Measurements from ENCODE around the gene OR10W1.

The OR10W1 gene, protein sequence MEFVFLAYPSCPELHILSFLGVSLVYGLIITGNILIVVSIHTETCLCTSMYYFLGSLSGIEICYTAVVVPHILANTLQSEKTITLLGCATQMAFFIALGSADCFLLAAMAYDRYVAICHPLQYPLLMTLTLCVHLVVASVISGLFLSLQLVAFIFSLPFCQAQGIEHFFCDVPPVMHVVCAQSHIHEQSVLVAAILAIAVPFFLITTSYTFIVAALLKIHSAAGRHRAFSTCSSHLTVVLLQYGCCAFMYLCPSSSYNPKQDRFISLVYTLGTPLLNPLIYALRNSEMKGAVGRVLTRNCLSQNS

GRCh38 chr11:58268142-58268541 is at the start of gene OR10W1:
OR10W1 (minus strand) TSS chr11:58268260; CDS start chr11:58267858, 402 bp downstream.
- in situ Hi-C loops (cut with MboI; ENCODE audit: low sequenced_read_pairs), result loop anchor here (25.0 kb wide), 1 partner anchor 94 kb away; the partner anchor contains the start of gene OR5B17

DNA sequence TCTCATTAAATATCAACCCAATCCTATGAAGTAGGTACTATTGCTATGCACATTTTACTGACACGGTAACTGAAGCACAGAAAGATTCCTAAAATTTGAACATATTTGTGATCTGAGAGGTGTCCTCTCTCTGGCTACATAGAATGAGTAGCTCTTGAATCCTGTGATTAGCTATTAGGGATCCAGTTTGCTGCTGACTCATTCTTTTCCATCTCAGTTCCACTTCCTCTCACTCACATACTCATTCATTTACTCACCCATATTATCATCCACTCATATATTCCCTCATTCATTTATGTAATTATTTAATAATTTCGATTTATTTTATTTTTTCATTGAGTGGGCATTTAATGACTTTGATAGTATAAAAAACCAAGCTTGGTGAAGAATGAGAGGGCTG is 48.1 kb upstream of the OR10W1 start:
- in situ Hi-C loops (cut with MboI; ENCODE audit: low sequenced_read_pairs), result no loop called here

GRCh38 chr11:58301576-58301975 is 33.5 kb upstream of the OR10W1 start:
- in situ Hi-C loops (cut with MboI; ENCODE audit: low sequenced_read_pairs), result no loop called here

GRCh38 chr11:58292017-58292416 is 24.0 kb upstream of the OR10W1 start:
- in situ Hi-C loops (cut with MboI; ENCODE audit: low sequenced_read_pairs), result no loop called here

- in situ Hi-C loops (cut with MboI; ENCODE audit: low sequenced_read_pairs), result no loop called here
Observed at GRCh38 chr11:58289266-58289665, 21.2 kb upstream of the OR10W1 start.

GRCh38 chr11:58286249-58286648 is 18.2 kb upstream of the OR10W1 start:
- in situ Hi-C loops (cut with MboI; ENCODE audit: low sequenced_read_pairs), result no loop called here

DNA sequence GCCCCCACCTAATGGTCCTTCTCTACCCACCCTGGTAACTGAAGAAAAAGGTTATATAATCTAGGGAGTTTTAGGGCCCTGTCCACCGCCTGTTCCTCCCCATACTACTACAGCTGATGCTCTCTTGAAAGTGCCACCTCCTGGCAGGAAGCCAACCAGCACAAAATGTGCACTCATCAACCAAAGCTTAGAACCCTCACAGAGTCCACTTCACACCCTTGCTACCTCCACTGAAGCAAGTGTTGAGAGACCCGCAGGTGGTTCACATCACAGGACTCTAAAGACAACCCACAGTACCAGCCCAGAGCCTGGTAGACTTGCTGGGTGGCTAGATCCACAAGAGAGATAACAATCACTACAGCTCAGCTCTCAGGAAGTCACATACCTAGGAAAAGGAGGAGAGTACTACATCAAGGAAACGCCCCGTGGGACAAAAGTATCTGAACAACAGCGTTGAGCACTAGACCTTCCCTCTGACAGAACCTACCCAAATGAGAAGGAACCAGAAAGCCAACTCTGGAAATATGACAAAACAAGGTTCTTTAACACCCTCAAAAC is 17.5 kb upstream of the OR10W1 start:
- in situ Hi-C loops (cut with MboI; ENCODE audit: low sequenced_read_pairs), result no loop called here

- in situ Hi-C loops (cut with MboI; ENCODE audit: low sequenced_read_pairs), result no loop called here
Observed at GRCh38 chr11:58276151-58276550, 8.1 kb upstream of the OR10W1 start.

- in situ Hi-C loops (cut with MboI; ENCODE audit: low sequenced_read_pairs), result no loop called here
Observed at GRCh38 chr11:58275002-58275401, 6.9 kb upstream of the OR10W1 start.

- in situ Hi-C loops (cut with MboI; ENCODE audit: low sequenced_read_pairs), result loop anchor here (25.0 kb wide), 1 partner anchor 102 kb away; the partner anchor contains the start of gene OR5B17
Observed at GRCh38 chr11:58259983-58260382, 8.1 kb downstream of the OR10W1 start.

- in situ Hi-C loops (cut with MboI; ENCODE audit: low sequenced_read_pairs), result loop anchor here (25.0 kb wide), 1 partner anchor 107 kb away; the partner anchor contains the start of gene OR5B17
Observed at GRCh38 chr11:58254936-58255335, 13.1 kb downstream of the OR10W1 start.

DNA sequence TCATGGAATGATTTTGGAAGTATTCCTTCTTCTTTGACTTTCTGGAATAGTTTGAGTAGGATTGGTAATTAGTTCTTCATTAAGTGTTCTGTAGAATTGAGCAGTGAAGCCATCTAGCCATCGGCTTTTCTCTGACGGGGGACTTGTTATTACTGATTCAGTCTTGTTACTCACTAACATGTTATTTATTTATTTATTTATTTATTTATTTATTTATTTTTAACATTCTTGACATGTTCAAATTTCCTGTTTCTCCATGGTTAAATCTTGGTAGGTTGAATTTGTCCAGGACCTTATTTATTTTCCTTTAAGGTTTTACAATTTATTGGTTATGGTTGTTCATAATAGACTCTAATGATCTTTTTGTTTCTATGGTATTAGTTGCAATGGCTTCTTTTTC is 24.1 kb downstream of the OR10W1 start:
- in situ Hi-C loops (cut with MboI; ENCODE audit: low sequenced_read_pairs), result no loop called here

DNA sequence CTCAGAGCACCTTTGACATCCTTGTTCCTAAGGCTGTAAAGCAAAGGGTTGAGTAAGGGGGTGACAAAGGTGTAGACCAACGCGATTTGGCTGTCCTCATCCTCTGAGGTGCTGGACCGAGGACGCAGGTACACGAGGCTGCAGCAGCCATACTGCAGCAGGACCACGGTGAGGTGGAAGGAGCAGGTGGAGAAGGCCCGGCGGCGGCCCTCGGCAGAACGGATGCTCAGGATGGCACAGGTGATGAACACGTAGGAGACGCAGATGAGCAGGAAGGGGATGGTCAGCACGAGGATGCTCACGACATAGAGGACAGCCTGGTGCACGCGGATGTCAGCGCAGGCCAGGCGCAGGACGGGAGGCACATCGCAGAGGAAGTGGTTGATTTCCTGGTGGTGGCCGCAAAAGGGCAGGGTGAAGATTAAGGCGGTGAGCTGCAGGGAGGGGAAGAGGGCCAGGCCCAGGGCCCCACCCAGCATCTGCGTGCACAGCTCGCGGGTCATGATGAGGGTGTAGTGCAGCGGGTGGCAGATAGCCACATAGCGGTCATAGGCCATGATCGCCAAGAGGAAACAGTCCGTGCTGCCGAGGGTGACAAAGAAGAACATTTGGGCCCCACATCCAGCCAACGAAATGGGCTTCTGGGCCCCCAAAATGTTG is 40.0 kb downstream of the OR10W1 start:
- in situ Hi-C loops (cut with MboI; ENCODE audit: low sequenced_read_pairs), result no loop called here

- in situ Hi-C loops (cut with MboI; ENCODE audit: low sequenced_read_pairs), result no loop called here
Observed at GRCh38 chr11:58222721-58223120, 45.3 kb downstream of the OR10W1 start.
